Measurements from ENCODE around the gene SPATA19. TPM values are rescaled to one million over a fixed set of nuclear protein-coding genes. Genes with fewer than 3 reads are reported as not detected.

SPATA19 gene
- total and polyA plus RNA-seq, 7 experiments from 2014 or later, result not detected

DNA sequence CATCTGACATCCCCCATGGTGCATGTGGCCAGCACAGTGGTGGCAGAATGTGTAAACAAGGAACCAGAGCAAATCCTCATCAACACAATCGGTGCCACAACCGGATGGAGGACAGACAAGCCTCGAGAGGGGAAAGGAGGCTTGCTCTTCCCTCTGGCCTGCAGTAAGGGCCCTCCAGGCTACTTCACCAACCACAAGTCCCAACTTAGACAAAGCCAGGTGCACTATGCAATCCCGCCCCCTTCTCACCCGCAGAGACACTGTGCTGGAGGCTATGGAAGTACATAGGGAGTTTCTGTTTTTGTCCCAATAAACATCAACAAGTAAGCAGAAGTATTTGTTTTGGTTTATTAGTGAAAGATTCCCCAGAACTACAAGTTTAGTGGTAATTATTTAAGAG is 54.3 kb downstream of the SPATA19 start:
- H3K27ac Mint-ChIP-seq, result no peak overlapping the region
- peaks cover 0 to 13% (median 0%) of the 10 kb centered on the region in 5 donors for H3K36me3 Mint-ChIP-seq
- intact Hi-C loops (cut with micrococcal nuclease), result no loop called here
- peaks cover 0 to 13% (median 0%) of the 10 kb centered on the region in 3 experiments for H3K9me3 ChIP-seq (ENCODE audit: control insufficient read depth in 2 of 3, low read length in 3 of 3)
- no peaks in the 10 kb centered on the region for H3K27me3 ChIP-seq (ENCODE audit: control insufficient read depth in 2 of 2, insufficient read depth in 2 of 2, low read length in 2 of 2)
- no peak for DNase-seq
- H3K27me3 Mint-ChIP-seq, result peaks cover 37 to 61% (median 38%) of the 10 kb centered on the region in 5 donors
- CTCF ChIA-PET, result no interaction called here
- no peak for ATAC-seq
- POLR2A ChIA-PET, result no interaction called here
- H3K4me3 ChIP-seq (ENCODE audit: low read length), result no peak overlapping the region
- H3K36me3 ChIP-seq (ENCODE audit: control insufficient read depth in 2 of 3, insufficient read depth in 3 of 3, low read length in 3 of 3), result no peaks in the 10 kb centered on the region
- H3K9me3 Mint-ChIP-seq, result peaks cover 8 to 42% (median 16%) of the 10 kb centered on the region in 11 donors
- no peak overlapping the region for H3K27ac ChIP-seq (ENCODE audit: low read depth, low read length)
- peaks cover 2 to 12% (median 6%) of the 10 kb centered on the region in 7 donors for H3K4me1 Mint-ChIP-seq
- H3K4me1 ChIP-seq (ENCODE audit: control insufficient read depth in 2 of 2, insufficient read depth in 2 of 2, low read length in 2 of 2), result no peaks in the 10 kb centered on the region
- no peak overlapping the region for H3K4me3 Mint-ChIP-seq

Other genes starting within 250 kb of the SPATA19 start
- 100 to 1,000 TPM in 1 of 5 experiments, 10 to 100 TPM in 4; 17.6 to 155 (median 24.1) TPM for gene IGSF9B, start 111.5 kb upstream of the SPATA19 start, total RNA-seq
- gene IGSF9B, start 111.5 kb upstream of the SPATA19 start, polyA plus RNA-seq, result 1 to 10 TPM; 1.2 to 2.3 TPM
- gene JAM3, start 223.6 kb upstream of the SPATA19 start, total RNA-seq, result 1 to 10 TPM; 4.8 to 8.2 (median 6.3) TPM
- 1 to 10 TPM; 5.7 to 6.0 TPM for gene JAM3, start 223.6 kb upstream of the SPATA19 start, polyA plus RNA-seq

All from naive thymus-derived CD4-positive, alpha-beta T cell (primary cell).